SK-N-SH (cell line): ENCODE data around the gene FBXL15. TPM values are rescaled to one million over a fixed set of nuclear protein-coding genes. Genes with fewer than 3 reads are reported as not detected.

ENCODE experiments used
- CTCF ChIA-PET: fragments of 300-600, 350-600 bp; formaldehyde crosslinking; extraction: SDS; loops from one replicate; lab custom pipeline; 2021; lab: Yijun Ruan, JAX
- POLR2A ChIA-PET: fragments of 350-600 bp; sonication (Branson Sonifier 250); formaldehyde crosslinking; extraction: SDS; loops from one replicate; lab custom pipeline; 2020; ENCODE audit warnings: antibody characterized with exemption, inconsistent platforms; lab: Yijun Ruan, JAX
- DNase-seq: peaks from one replicate; pipeline ENCODE4 v3.0.0; 2012
- H2AFZ ChIP-seq: fragments of 200-600 bp; sonication (generic); 2 replicates; pipeline ENCODE4 v1.8.1; 2016; ENCODE audit warnings: antibody characterized with exemption, mild to moderate bottlenecking, low read depth
- H3F3A ChIP-seq: fragments of 200-600 bp; sonication (generic); replicated peaks from 2 replicates; pipeline ENCODE3; 2016; ENCODE audit warnings: antibody characterized with exemption, mild to moderate bottlenecking; ENCODE audit not compliant: insufficient read depth
- H3K27ac ChIP-seq, 2 experiments: fragments of 200-500 bp in 1 of 2; fragments of 200-600 bp in 1 of 2; sonication (Bioruptor generic) in 1 of 2; sonication (generic), shearing (Covaris generic) in 1 of 2; 2 replicates each; pipeline versions ENCODE4 v1.5.1 to v1.6.1; 2014 to 2016; ENCODE audit warnings: low read depth in 2 of 2, inconsistent platforms in 1 of 2, low read length in 1 of 2, mild to moderate bottlenecking in 1 of 2, mixed read lengths in 1 of 2
- H3K27me3 ChIP-seq: fragments of 200-600 bp; sonication (generic), shearing (Covaris generic); 2 replicates; pipeline ENCODE4 v1.6.1; 2016; ENCODE audit warnings: mixed run types; ENCODE audit not compliant: insufficient read depth
- H3K36me3 ChIP-seq, 2 experiments: fragments of 200-500 bp in 1 of 2; fragments of 200-600 bp in 1 of 2; sonication (Bioruptor generic) in 1 of 2; sonication (generic) in 1 of 2; replicated peaks in 1 of 2; 2 replicates each; pipeline versions ENCODE3 to v1.5.1; 2014 to 2016; ENCODE audit warnings: low read length in 1 of 2, mild to moderate bottlenecking in 1 of 2; ENCODE audit not compliant: insufficient read depth in 2 of 2, control insufficient read depth in 1 of 2
- H3K4me1 ChIP-seq, 2 experiments: fragments of 200-500 bp in 1 of 2; fragments of 200-600 bp in 1 of 2; sonication (Bioruptor generic) in 1 of 2; sonication (generic), shearing (Covaris generic) in 1 of 2; 2 replicates each; pipeline versions ENCODE4 v1.5.1 to v1.6.1; 2014 to 2016; ENCODE audit warnings: low read depth in 1 of 2, low read length in 1 of 2, mixed run types in 1 of 2; ENCODE audit not compliant: insufficient read depth in 2 of 2, control insufficient read depth in 1 of 2
- H3K4me2 ChIP-seq: fragments of 200-600 bp; sonication (generic), shearing (Covaris generic); 2 replicates; pipeline ENCODE4 v1.6.1; 2017; ENCODE audit warnings: mixed run types
- H3K4me3 ChIP-seq, 2 experiments: fragments of 200-500 bp in 1 of 2; fragments of 200-600 bp in 1 of 2; sonication (Bioruptor generic) in 1 of 2; sonication (generic), shearing (Covaris generic) in 1 of 2; 2 replicates each; pipeline versions ENCODE4 v1.5.1 to v1.8.1; 2014 to 2016; ENCODE audit warnings: low read depth in 2 of 2, inconsistent platforms in 1 of 2, low read length in 1 of 2, mild to moderate bottlenecking in 1 of 2, mixed read lengths in 1 of 2, moderate library complexity in 1 of 2
- H3K79me2 ChIP-seq: fragments of 200-600 bp; sonication (generic); 2 replicates; pipeline ENCODE4 v1.8.1; 2017; ENCODE audit warnings: mild to moderate bottlenecking; ENCODE audit not compliant: insufficient read depth
- H3K9ac ChIP-seq: fragments of 200-600 bp; sonication (generic); 2 replicates; pipeline ENCODE4 v1.6.1; 2017; ENCODE audit warnings: mixed run types
- H3K9me2 ChIP-seq: fragments of 200-600 bp; sonication (generic); 2 replicates; pipeline ENCODE4 v1.6.1; 2017; ENCODE audit warnings: mixed run types
- H3K9me3 ChIP-seq: fragments of 200-600 bp; sonication (generic); 2 replicates; pipeline ENCODE4 v1.6.1; 2017; ENCODE audit warnings: mixed run types, mild to moderate bottlenecking, moderate library complexity
- H4K20me1 ChIP-seq: fragments of 200-600 bp; sonication (generic); 2 replicates; pipeline ENCODE4 v1.6.1; 2017; ENCODE audit warnings: mild to moderate bottlenecking, mixed run types; ENCODE audit not compliant: insufficient read depth
- CHD2 ChIP-seq: fragments of 150-350 bp; IDR thresholded peaks from 2 replicates; pipeline ENCODE4 v1.6.1; 2018; ENCODE audit warnings: low read length; ENCODE audit not compliant: partially characterized antibody
- CTCF ChIP-seq: fragments of 200-600 bp; sonication (generic); IDR thresholded peaks from 2 replicates; pipeline ENCODE4 v1.6.1; 2017; ENCODE audit warnings: antibody characterized with exemption, mild to moderate bottlenecking, moderate library complexity
- EP300 ChIP-seq, 2 experiments: IDR thresholded peaks; 2 replicates each; pipeline versions ENCODE4 v1.4.0 to v1.6.1; 2012; ENCODE audit warnings: borderline replicate concordance in 1 of 2, low read depth in 1 of 2, low read length in 1 of 2
- EZH2phosphoT487 ChIP-seq: fragments of 200-600 bp; sonication (generic); IDR thresholded peaks from 2 replicates; pipeline ENCODE4 v1.6.1; 2017; ENCODE audit warnings: low read depth, mixed run types, mild to moderate bottlenecking, antibody characterized with exemption, moderate library complexity, borderline replicate concordance
- FOSL2 ChIP-seq: IDR thresholded peaks from 2 replicates; pipeline ENCODE4 v1.4.0; 2012; ENCODE audit warnings: low read depth, mild to moderate bottlenecking, moderate library complexity, borderline replicate concordance
- FOXM1 ChIP-seq: IDR thresholded peaks from 2 replicates; pipeline ENCODE4 v1.4.0; 2012; ENCODE audit warnings: low read depth, mild to moderate bottlenecking
- GATA2 ChIP-seq: sonication (generic); formaldehyde crosslinking; IDR thresholded peaks from 2 replicates; pipeline ENCODE4 v1.5.0; 2020; ENCODE audit warnings: mild to moderate bottlenecking, missing genetic modification reagents
- MEF2A ChIP-seq: IDR thresholded peaks from 2 replicates; pipeline ENCODE4 v1.4.0; 2012; ENCODE audit warnings: low read depth, borderline replicate concordance
- NFIC ChIP-seq: IDR thresholded peaks from 2 replicates; pipeline ENCODE4 v1.4.0; 2012; ENCODE audit warnings: borderline replicate concordance
- NRF1 ChIP-seq: IDR thresholded peaks from 2 replicates; pipeline ENCODE4 v1.6.1; 2012; ENCODE audit warnings: low read depth, mild to moderate bottlenecking, low read length
- PBX3 ChIP-seq: IDR thresholded peaks from 2 replicates; pipeline ENCODE4; 2012
- POLR2AphosphoS5 ChIP-seq: IDR thresholded peaks from 2 replicates; pipeline ENCODE4 v1.6.1; 2012; ENCODE audit warnings: low read depth, low read length
- SMC3 ChIP-seq: IDR thresholded peaks from 2 replicates; pipeline ENCODE4 v1.6.1; 2012; ENCODE audit warnings: low read depth, low read length, improper control_type of control experiment
- TCF12 ChIP-seq: IDR thresholded peaks from 2 replicates; pipeline ENCODE4 v1.4.0; 2012
- USF1 ChIP-seq: IDR thresholded peaks from 2 replicates; pipeline ENCODE4 v1.4.0; 2012; ENCODE audit warnings: low read depth, borderline replicate concordance
- ZBTB33 ChIP-seq: IDR thresholded peaks from 2 replicates; pipeline ENCODE4 v1.4.0; 2012; ENCODE audit warnings: low read depth, borderline replicate concordance
- WGBS: methylation state at CpG from one replicate; pipeline ENCODE4 v1.1.6; 2017; ENCODE audit warnings: low lambda C conversion rate; 5-methylcytosine and 5-hydroxymethylcytosine counted together
- polyA plus RNA-seq, 3 experiments: library from polyadenylated mRNA; depleted of rRNA; stranded (reverse); fragments of >200 nt; gene quantifications; 2 replicates each; pipeline ENCODE4 v1.2.3, GENCODE V29; 2012
- TF ChIP-seq, protein P1 (sequence below): IDR thresholded peaks from 2 replicates; pipeline ENCODE4 v1.4.0; 2012; ENCODE audit warnings: low read depth
- TF ChIP-seq, protein P2 (sequence below): IDR thresholded peaks from 2 replicates; pipeline ENCODE4 v1.6.1; 2012; ENCODE audit warnings: mild to moderate bottlenecking, low read depth, low read length, moderate library complexity

Gene FBXL15
- polyA plus RNA-seq, 1 of the 3 experiments (the other 2 are of a cell fraction): 17.2 TPM

DNA sequence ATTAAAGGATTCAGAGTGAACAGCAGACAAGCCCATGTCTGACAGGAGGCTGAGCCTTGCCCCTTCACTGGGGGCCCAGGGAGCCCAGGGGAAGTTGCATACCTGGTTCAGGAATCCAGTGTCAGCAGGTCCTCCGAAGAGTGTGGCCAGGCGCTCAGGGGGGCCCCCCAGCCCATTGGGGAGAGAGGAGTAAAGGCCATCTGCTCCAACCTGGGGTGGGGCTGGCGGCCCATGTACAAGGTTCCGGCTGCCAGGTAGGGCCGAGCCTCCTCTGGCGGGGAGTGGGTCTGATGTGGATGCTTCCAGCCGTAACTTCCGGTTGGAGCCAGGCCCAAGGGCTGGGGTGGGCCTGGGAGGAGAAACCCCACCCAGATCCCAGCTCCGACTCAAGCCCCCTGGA, 4.4 kb upstream of the FBXL15 start:
- H3F3A ChIP-seq: peaks cover 12% of the 10 kb centered on the region
- no peak overlapping the region for H3K27ac ChIP-seq
- H3K79me2 ChIP-seq: no peaks in the 10 kb centered on the region
- CTCF ChIA-PET: interaction anchor here (1.3 to 18.3 kb wide), 2 partner anchors 16 to 247 kb away, joined by 3 to 359 read pairs; partner anchors contain the start of gene NFKB2
- no peaks in the 10 kb centered on the region for H4K20me1 ChIP-seq
- no peak overlapping the region for H3K4me3 ChIP-seq
- H3K9me3 ChIP-seq: no peaks in the 10 kb centered on the region
- H3K9me2 ChIP-seq: no peaks in the 10 kb centered on the region
- no peaks in the 10 kb centered on the region for H3K36me3 ChIP-seq
- DNase-seq: no peak
- H3K4me2 ChIP-seq: no peak overlapping the region
- H3K4me1 ChIP-seq: peaks cover 0 to 28% of the 10 kb centered on the region in 2 experiments; a peak in 2 of 4 replicates
- TF ChIP-seq MEF2A: no peak
- no peaks in the 10 kb centered on the region for H3K27me3 ChIP-seq
- POLR2A ChIA-PET: no interaction called here
- no peak overlapping the region for H3K9ac ChIP-seq
- H2AFZ ChIP-seq: no peak overlapping the region
- 60% methylated on average over 1 of the region's 9 CpGs for WGBS

GRCh38 chr10:102416695-102417094, 3.9 kb upstream of the FBXL15 start:
- Histone ChIP-seq H3K36me3 (no peaks in the 10 kb centered on the region), H3K27me3 (no peaks in the 10 kb centered on the region), H3K9ac (no peak overlapping the region), H2AFZ (no peak overlapping the region), H3K4me1 (peaks cover 0 to 28% of the 10 kb centered on the region in 2 experiments; a peak in 2 of 4 replicates), H3K9me2 (no peaks in the 10 kb centered on the region), H3K9me3 (no peaks in the 10 kb centered on the region), H3K4me2 (no peak overlapping the region), H3K4me3 (no peak overlapping the region), H3F3A (peaks cover 12% of the 10 kb centered on the region), H3K79me2 (no peaks in the 10 kb centered on the region), H3K27ac (no peak overlapping the region), H4K20me1 (no peaks in the 10 kb centered on the region)
- POLR2A ChIA-PET: no interaction called here
- CTCF ChIA-PET: interaction anchor here (18.3 kb wide), 1 partner anchor 16 kb away, joined by 359 read pairs; the partner anchor contains the start of gene NFKB2
- WGBS: 59% methylated on average over 6 of the region's 20 CpGs
- no peak for DNase-seq
- TF ChIP-seq CTCF: no peak
- no peak for TF ChIP-seq NRF1
- no peak for TF ChIP-seq MEF2A
- TF ChIP-seq, protein P1, sequence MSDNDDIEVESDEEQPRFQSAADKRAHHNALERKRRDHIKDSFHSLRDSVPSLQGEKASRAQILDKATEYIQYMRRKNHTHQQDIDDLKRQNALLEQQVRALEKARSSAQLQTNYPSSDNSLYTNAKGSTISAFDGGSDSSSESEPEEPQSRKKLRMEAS: no peak
- TF ChIP-seq USF1: no peak
- TF ChIP-seq GATA2 (CRISPR knock-in tag): no peak
- TF ChIP-seq, protein P2, sequence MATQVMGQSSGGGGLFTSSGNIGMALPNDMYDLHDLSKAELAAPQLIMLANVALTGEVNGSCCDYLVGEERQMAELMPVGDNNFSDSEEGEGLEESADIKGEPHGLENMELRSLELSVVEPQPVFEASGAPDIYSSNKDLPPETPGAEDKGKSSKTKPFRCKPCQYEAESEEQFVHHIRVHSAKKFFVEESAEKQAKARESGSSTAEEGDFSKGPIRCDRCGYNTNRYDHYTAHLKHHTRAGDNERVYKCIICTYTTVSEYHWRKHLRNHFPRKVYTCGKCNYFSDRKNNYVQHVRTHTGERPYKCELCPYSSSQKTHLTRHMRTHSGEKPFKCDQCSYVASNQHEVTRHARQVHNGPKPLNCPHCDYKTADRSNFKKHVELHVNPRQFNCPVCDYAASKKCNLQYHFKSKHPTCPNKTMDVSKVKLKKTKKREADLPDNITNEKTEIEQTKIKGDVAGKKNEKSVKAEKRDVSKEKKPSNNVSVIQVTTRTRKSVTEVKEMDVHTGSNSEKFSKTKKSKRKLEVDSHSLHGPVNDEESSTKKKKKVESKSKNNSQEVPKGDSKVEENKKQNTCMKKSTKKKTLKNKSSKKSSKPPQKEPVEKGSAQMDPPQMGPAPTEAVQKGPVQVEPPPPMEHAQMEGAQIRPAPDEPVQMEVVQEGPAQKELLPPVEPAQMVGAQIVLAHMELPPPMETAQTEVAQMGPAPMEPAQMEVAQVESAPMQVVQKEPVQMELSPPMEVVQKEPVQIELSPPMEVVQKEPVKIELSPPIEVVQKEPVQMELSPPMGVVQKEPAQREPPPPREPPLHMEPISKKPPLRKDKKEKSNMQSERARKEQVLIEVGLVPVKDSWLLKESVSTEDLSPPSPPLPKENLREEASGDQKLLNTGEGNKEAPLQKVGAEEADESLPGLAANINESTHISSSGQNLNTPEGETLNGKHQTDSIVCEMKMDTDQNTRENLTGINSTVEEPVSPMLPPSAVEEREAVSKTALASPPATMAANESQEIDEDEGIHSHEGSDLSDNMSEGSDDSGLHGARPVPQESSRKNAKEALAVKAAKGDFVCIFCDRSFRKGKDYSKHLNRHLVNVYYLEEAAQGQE: no peak
- no peak for TF ChIP-seq TCF12
- TF ChIP-seq EP300 (IDR thresholded peaks at IDR 0.05; ENCODE audit: borderline replicate concordance in 1 of 2, low read depth in 1 of 2, low read length in 1 of 2): no peak
- no peak for TF ChIP-seq EZH2phosphoT487
- no peak for TF ChIP-seq ZBTB33
- TF ChIP-seq POLR2AphosphoS5: no peak
- TF ChIP-seq PBX3: no peak
- TF ChIP-seq FOXM1: no peak
- no peak for TF ChIP-seq CHD2
- no peak for TF ChIP-seq NFIC
- no peak for TF ChIP-seq SMC3
- no peak for TF ChIP-seq FOSL2
